ENCODE data around the gene GPC5. TPM values are rescaled to one million over a fixed set of nuclear protein-coding genes. Genes with fewer than 3 reads are reported as not detected.

GPC5 gene
- total RNA-seq, 1 experiment from 2014 or later: 0.15 TPM

DNA sequence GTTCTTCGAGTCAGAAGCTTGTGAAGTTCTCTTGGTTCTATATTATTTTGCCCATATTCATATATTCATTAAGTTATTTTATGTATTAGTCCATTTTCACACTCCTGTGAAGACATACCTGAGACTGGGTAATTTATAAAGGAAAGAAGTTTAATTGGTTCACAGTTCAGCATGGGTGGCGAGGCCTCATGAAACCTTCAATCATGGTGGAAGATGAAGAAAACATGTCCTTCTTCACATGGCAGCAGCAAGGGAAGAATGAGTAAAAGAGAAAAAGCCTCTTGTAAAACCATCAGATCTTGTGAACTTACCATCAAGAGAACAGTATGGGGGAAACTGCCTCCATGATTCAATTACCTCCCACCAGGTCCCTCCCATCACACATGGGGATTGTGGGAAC lies 182.3 kb downstream of the GPC5 start:
- Histone ChIP-seq H3K79me1 (ENCODE audit: insufficient read depth, low read depth, low read length, poor library complexity, severe bottlenecking) (no peaks in the 10 kb centered on the region), H3K4me1 (ENCODE audit: insufficient read depth, low read length) (no peaks in the 10 kb centered on the region), H2BK20ac (ENCODE audit: low read depth, low read length, poor library complexity, severe bottlenecking) (no peak overlapping the region), H2BK15ac (ENCODE audit: low read depth, low read length) (no peak overlapping the region), H3K4ac (ENCODE audit: low read depth, low read length) (no peak overlapping the region), H3K23me2 (ENCODE audit: insufficient read length, low read depth, low read length, poor library complexity, severe bottlenecking) (no peaks in the 10 kb centered on the region), H2BK120ac (ENCODE audit: low read depth, low read length, poor library complexity, severe bottlenecking) (no peak overlapping the region), H3K79me2 (ENCODE audit: insufficient read depth, low read length) (no peaks in the 10 kb centered on the region), H2BK12ac (ENCODE audit: insufficient read length, low read depth, low read length) (no peak overlapping the region), H3T11ph (ENCODE audit: low read length) (no peak overlapping the region), H4K20me1 (ENCODE audit: control insufficient read depth, insufficient read depth, insufficient read length) (no peaks in the 10 kb centered on the region), H3K27ac (ENCODE audit: insufficient read length, low read depth, low read length) (no peak overlapping the region), H4K91ac (ENCODE audit: insufficient read length, low read depth, low read length) (no peak overlapping the region), H2AFZ (ENCODE audit: low read length) (no peak overlapping the region), H3K27me3 (ENCODE audit: insufficient read depth, low read length) (no peaks in the 10 kb centered on the region), H3K9me3 (ENCODE audit: control insufficient read depth, low read depth, low read length) (no peaks in the 10 kb centered on the region), H3K56ac (ENCODE audit: insufficient read length, low read depth, low read length) (no peak overlapping the region), H3K14ac (ENCODE audit: insufficient read depth, low read length) (no peak overlapping the region), H3K23ac (ENCODE audit: insufficient read length, low read depth, low read length) (no peak overlapping the region), H3K4me2 (ENCODE audit: insufficient read depth, insufficient read length, low read length) (no peak overlapping the region), H2AK5ac (ENCODE audit: insufficient read length, low read length) (no peak overlapping the region), H4K5ac (ENCODE audit: insufficient read length, low read depth, low read length) (no peak overlapping the region), H3K9ac (ENCODE audit: extremely low read depth, insufficient read length, low read length) (no peak overlapping the region), H3K18ac (ENCODE audit: insufficient read length, low read depth, low read length) (no peak overlapping the region), H2BK5ac (ENCODE audit: insufficient read length, low read length) (no peak overlapping the region), H4K8ac (replicated peaks; ENCODE audit: insufficient read length, low read depth, low read length) (no peak overlapping the region)
- Mint-ChIP-seq H3K27me3 (ENCODE audit: low read depth) (no peaks in the 10 kb centered on the region), H3K36me3 (ENCODE audit: insufficient read depth in 1 of 3, low read depth in 3 of 3) (no peaks in the 10 kb centered on the region; a peak in 1 of 7 replicates), H3K4me1 (no peaks in the 10 kb centered on the region), H3K9me3 (no peaks in the 10 kb centered on the region), H3K4me3 (no peak overlapping the region), H3K27ac (no peak overlapping the region)
- no peak for DNase-seq
- TF ChIP-seq, protein P1, sequence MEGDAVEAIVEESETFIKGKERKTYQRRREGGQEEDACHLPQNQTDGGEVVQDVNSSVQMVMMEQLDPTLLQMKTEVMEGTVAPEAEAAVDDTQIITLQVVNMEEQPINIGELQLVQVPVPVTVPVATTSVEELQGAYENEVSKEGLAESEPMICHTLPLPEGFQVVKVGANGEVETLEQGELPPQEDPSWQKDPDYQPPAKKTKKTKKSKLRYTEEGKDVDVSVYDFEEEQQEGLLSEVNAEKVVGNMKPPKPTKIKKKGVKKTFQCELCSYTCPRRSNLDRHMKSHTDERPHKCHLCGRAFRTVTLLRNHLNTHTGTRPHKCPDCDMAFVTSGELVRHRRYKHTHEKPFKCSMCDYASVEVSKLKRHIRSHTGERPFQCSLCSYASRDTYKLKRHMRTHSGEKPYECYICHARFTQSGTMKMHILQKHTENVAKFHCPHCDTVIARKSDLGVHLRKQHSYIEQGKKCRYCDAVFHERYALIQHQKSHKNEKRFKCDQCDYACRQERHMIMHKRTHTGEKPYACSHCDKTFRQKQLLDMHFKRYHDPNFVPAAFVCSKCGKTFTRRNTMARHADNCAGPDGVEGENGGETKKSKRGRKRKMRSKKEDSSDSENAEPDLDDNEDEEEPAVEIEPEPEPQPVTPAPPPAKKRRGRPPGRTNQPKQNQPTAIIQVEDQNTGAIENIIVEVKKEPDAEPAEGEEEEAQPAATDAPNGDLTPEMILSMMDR (conservative IDR thresholded peaks at IDR 0.05): no peak
- WGBS (ENCODE audit: extremely low coverage, insufficient read length, low lambda C conversion rate): no CpG with 5 or more reads among the region's 2 CpGs

All from H9 (cell line).